GM19395 (cell line): ENCODE results near the gene LGR6.
"Not testable (repeated sequence)": the region's sequence is repeated elsewhere in the genome, so short reads cannot be mapped to it uniquely, and the experiment has no call there.

ENCODE experiments used
- ATAC-seq: cut with Tn5 transposase; IDR thresholded peaks from one replicate; pipeline ENCODE4 v1.9.1; 2021; ENCODE audit warnings: mild to moderate bottlenecking, moderate library complexity; ENCODE audit not compliant: unreplicated experiment

LGR6 gene

DNA sequence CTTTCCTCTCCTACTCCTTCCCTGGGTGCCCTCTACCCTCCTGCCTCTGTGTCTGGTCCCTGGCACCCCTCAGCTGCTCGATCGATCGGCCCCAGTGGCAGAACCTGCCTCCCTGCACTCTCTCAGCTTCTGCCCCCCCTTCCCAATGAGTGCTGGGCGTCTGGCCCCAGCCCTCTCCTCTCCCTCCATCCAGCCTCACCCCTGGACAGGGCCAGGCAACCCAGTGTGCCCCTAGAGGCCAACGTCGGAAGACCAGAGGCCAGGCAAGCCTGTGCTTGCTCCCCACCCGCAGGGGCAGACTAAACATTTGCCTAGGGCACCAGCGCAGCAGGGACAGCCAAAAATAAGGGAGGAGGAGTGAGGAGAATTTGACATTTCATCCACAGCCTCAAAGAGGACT lies 43.5 kb downstream of the LGR6 start:
- no peak for ATAC-seq

DNA sequence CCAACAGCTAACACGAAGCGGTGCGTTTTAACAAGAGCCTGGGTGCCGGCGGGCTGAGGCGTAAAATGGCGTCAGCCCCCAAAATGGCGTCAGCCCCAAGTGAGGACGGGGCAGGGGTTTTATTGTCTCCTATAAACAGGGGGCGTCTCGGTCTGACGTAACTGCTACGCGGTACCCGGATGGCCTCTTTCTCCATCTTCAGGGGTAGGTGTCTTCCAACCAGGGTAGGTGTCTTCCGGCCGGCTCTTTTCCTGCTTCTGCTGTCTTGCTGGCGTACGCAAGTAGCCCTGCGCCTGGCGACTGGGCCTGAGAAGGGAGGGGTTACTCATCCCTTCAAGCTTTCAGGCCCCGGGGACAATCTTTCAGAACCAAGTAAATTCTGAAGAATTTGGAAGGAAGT lies 45.3 kb downstream of the LGR6 start:
- ATAC-seq: no peak

DNA sequence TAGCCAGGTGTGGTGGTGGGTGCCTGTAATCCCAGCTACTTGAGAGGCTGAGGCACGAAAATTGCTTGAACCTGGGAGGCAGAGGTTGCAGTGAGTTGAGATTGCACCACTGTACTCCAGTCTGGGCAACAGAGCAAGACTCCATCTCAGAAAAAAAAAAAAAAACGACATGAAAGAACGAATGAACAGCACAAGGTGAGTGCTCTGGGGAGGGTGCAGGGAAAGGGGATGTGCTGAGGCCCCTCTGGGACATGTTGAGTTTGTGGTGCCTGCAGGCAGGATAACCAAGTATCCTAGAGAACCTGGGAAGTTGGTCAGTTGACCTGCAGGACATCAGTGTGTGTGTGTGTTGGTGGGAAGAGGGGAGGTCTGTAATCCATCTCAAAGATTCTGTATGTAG lies 46.6 kb downstream of the LGR6 start:
- ATAC-seq: not testable (repeated sequence)

DNA sequence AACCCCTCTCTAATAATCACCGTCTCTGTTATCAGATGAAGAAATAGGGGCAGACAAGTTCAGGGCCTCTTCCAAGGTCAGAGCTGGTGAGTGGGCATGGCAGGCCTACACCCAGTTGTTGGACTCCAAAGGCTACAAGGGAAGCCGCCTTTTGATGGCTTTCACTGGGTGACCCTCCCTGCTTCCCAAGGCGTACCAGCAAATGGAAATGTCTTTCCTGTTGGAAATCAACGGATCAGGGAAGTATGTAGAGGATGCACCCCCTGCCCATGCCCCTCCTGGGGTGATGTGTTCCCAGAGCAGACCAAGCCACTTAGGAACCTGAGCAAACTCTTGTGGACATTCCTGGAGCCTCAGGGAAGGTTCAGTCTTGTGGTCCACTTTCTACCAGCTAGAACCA lies 47.4 kb downstream of the LGR6 start:
- no peak for ATAC-seq

DNA sequence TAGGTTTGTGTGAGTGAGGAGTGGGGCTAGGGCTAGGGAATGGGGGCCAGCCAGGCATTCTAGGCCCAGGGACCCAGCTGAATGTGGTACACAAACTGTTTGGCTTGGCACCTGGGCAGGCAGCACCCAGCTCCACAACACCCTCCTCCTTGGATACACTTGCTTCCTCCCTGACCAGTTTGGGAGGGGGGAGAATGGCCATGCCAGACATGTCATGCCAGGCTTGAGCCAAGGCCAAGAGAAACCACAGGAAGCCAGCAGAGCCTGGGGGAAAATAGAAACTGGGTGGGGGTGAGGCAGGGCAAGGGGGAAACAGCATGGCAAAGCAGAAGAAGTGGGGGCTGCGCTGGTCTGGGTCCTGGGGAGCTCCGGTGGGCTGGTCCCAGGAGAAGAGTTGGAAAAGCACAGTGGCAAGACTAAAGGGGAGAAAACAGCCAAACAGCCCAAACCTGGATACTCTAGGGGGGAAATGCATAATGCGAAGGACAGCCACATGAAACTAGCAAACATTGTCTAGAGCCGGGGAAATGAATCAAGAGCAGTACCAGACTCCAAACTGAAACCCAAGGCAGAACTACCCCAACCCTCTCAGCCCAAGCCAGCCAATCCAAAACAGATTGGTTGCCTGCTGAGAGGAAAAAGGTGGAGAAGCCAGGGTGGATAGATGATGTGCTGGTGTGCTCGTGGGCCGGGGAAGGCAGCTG lies 47.9 kb downstream of the LGR6 start:
- ATAC-seq: no peak

DNA sequence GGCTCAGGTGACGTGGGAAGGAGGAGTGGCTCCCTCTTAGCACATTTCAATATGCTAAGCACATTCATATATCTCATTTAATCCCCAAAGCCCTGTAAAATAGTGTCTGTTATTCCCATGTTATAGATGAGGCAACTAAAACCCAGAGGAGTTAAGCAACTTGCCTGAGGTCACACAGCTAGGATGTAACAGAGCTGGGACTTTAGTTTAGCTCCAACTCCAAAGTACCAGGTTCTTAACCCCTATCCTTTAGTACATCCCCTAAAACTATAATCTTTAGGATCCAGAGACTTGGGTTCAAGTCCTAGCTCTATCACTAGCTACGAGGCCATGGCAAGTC lies 48.5 kb downstream of the LGR6 start:
- no peak for ATAC-seq

DNA sequence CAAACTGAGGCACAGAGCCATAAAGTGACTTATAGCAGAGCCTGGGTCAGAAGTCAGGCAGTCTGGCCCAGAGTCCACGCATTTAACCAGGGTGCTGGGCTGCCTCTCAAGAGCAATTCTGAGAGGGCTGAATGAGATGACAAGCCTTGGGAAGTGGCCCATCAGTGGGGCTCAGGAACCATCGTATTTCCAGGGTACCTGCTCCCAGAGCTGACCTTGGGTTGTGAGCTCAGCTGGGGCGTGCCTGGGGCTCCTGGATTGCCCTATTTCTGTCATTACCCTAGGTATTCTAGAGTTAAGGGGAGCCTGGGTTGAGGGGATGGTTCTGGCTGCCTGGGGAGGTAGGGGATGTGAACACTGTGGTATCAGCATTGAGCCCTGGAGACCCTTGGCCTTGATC lies 49.4 kb downstream of the LGR6 start:
- no peak for ATAC-seq

DNA sequence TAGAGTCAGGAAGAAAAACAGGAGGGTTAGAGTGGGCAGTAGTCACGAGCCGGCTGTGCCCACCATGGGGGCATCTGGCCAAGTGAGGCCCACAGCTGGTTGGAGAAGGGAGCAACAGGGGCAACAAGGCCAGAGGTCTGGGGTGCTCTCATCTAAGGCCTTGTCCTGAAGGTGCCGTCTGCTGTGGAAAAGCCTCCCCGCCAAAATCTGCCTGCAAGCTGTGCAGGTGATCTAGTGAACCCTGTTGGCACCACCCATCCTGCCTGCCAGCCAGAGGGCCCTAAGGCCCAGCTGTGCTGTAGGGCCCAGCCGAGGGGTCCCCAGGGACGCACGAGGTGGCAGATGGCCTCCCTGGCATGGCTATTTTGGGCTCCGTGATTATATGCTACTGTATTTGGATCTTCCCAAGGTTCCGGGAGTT lies 51.3 kb downstream of the LGR6 start:
- ATAC-seq: no peak

DNA sequence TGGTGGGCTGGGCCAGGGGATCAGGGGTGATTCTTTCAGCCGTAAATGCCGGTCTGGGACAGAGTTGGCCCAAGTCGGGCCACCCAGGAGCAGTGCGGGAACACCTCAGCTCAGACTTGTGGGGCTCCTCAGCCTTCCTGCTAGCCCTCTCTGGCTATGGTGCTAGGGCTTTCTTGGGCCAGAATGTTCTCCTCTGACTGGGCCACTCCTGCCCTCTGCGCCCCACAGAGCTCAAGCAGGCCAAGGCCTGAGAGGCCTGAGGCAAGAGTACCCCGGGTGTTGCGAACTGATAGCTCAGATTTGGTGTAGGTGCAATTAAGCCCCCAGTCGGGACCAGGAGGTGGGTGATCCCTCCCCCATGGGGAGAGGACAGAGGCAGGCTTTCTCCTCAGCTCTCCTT lies 51.8 kb downstream of the LGR6 start:
- ATAC-seq: no peak

DNA sequence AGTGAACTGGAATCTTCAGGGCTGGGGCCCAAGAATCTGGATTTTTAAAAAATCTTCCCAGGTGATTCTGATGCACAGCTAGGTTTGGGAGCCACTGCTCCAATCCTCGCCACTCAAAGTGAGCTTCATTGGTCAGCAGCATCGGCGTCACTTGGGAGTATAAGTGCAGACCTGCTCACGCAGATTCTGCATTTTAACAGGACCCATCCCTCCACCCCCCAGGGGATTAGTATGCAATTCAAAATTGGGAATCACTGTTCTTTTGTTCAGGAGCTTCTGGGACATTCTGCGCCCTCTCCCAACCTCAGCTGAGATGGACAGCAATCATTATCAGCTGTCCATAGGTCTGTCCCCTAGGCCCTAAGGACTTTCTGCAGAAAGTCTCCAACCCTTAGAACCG lies 53.5 kb downstream of the LGR6 start:
- no peak for ATAC-seq

DNA sequence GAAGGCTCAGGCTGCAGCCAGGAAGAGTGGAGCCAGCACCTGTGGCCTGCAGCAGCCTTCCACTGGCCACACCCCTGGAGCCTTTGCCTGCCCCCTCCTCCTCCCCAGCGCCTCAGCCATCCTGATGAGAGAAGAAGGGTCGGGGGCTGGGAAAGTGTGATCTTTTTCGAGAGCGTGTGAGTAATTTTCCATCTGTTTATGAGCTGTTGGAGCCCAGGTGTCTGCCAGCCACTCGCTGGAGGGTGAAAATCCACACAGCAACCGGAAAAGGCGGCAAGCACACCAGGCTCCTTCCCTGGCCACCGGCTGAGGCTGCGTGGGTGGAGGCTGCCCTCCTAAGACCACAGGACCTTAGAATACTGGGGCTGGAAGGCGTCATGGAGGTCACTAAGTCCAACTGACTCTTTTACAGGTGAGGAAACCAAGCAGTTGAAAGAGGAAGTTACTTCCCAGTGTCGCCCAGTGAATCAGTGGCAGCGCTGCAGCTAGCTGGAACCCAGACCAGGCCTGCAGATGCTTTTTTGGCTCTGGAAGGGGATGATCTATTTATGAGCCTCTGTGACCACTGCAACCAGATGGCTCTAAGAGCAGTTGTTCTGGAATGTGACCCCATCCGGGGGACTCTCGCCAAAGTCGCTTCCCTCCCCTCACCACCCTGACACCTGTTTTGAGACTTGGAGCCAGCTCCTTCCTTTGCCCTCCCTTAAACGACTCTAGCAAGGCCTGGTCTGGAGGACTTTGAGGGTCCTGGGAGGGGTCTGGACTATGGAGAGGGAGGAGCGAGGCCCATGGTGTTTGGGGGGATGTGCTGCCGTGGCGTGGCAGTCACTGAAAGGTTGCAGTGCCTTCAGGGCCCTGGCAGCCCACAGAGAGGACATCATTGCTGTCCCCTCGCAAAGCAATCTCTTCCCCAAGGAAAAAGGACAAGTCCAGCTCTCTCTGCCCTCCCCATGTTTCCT lies 54.5 kb downstream of the LGR6 start:
- no peak for ATAC-seq

DNA sequence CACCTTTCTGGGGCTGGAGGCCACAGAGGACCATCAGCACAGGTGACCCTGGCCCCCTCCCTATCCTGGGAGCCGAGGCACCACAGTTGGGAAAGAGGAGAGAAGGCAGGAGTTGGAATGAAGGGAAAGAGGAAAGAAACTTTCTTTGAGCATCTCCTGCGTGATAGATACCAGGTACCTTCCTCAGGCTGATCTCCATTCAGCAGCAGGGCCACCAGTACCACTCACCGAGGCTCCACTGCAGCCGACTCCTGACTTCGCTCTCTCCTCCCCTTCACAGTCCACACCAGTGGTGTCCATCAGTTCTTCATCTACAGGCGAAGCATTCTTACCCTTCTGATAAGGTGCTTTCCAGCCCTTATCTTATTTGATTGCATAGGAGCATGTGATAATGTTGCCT lies 55.3 kb downstream of the LGR6 start:
- ATAC-seq: no peak

DNA sequence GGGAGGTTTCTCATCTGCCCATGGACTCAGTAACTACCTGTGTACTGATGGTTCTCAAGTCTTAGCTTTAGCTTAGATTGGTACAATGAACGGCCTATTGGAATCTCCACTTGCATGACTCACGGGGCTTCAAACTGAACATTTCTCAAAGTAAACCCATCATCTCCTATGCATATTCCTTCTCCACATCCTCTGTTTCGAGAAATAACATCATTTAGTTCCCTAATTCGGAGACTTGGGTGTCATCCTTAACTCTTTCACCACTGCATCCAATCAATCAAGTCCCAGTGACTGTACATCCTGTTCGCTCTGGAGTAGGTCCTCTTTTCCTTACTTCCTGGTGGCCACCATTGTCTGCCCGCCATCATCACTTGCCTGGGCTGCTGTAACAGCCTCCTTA lies 55.8 kb downstream of the LGR6 start:
- no peak for ATAC-seq

DNA sequence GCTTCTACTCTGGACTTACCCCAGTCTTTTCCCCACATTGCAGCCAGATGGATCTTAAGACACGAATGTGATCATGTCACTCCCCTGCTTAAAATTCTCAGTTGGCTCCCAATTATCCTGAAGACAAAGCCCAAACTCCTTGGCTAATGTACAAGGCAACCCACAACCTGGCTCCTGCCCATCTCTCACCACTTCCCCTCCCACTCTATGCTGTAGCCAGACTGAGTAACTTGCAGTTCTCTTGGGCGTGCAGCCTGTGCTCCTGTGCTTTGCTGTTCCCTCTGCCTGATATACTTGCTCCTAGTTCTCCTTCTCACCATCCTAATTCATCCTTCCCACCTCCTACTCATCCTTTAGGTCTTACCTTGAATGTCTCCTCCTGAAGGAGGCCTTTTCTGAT lies 56.2 kb downstream of the LGR6 start:
- ATAC-seq: no peak

DNA sequence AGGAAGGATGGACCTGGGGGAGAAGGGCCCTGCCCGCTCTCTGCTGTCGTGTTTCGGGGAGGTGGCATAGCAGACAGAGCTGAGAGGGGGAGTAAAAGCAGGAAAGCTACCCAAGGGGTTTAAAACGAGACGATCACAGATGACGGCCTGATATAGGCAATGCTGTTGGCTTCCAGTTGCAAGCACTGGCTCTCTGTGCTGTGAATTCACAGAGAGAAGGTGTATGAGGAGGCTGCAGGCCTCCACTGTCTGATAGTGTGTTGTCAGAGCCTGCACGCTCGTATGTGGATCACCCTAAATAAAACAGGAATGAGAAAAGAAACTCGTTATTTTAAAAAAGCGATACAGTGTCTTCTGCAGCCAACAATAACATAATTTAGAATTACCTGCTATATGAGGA lies 57.4 kb downstream of the LGR6 start:
- no peak for ATAC-seq

DNA sequence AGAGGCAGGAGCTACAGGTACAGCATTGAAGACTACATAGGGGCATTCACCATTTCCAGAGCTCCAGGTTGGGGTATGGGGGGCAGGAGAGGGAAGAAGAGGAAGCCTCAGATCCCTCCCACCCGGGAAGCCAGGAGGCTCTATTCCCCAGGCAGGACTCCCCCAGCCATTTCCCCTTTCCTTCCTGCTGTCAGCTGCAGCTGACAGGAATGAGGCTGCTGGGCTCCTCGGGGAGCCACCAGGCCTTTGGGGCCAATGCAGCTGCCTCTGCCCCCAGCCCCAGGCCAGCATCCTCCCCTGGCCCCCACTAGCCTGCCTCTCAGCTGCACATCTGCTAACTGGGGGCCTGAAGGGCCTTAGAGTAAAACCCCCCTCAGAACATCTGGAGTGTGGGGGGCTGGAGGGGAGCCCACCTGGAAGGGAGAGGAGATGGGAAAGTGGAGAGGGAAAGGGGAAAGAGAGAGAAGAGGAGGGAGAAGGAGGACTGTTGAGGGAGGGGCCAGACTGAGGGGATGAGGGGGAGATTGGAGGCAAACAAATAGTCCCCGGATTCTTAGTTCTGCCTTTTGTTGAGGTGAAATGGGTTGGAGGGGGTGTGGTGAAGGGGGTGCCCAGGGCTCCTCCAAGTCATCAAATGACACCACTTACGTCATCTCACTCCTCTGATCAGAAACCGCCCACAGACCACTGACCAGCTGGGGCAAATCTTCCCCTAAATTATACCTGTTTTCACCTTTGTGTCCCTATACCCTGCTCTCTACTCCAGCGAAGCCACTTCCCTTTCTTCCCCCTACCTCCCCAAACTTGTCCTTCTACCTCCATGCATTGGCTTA lies 58.0 kb downstream of the LGR6 start:
- no peak for ATAC-seq

DNA sequence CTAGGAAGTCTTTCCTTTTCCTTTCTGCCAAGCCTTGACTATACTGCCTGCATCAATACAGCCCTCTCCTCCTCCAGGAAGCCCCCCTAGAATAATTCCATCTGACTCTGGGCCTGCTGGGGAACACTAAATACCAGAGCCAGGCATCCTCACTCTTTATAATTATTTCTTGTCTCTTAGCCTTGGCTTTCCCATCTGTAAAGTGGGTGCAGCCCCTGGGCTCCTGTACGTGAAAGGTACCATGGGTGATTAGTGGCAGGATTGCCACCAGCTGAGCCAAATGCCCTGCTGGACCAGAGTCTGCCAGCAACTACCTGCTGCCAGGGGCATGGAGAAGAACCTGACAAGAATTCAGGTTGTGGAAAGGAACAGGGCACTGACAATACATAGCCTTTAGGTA lies 58.7 kb downstream of the LGR6 start:
- ATAC-seq: no peak

DNA sequence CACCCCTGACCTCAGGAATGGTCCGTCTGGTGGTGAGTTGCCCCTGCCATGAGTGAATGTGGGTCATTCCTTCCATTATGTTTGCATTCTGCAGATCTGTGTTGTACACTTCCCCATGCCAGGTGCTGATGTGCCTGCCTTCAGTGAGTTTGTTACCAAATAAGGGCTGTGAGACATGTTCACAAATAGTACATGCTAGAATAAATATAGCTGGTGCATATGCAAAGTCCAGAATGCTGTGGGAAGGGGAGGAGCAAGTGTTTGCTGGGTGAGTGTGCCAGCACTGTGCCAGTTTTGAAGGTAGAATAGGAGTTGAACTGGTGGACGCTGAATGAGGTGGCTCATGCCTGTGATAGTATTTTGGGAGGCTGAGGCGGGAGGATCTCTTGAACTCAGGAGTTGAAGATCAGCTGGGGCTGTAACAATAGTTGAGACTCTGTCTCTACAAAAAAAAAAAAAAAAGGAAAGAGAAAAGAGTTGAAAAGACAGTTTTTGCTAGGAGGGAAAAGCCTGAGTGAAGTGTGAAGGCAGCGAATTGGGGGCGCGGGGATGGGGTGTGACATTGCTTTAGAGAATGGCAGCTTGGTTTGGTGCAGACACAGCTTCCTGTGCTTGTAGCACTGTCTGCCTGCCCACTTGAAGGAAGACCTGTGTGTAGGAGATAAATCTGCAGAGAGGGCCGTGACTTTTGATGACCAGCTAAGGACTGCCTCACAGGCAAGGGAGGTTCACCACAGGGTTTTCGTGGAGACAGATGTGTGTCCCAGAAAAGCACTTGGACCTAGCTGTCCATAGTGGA lies 61.1 kb downstream of the LGR6 start:
- ATAC-seq: no peak

DNA sequence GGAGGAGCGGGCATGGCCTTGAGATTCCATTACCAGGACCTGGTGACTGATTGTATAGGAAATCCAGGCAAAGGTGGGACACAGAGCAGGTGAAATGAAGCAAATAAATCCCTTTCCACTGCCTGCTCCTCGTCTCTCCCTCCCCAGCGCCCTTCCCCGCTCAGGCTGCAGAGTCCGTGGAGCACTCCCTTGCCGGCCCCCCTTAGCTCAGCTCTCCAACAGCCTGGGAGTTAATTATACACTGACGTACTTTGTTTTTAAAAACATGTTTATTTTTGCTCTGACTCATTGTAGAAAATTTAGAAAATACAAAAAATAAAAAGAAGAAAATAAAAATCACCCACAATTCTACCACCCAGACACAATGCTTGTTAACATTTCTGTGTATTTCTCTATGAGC lies 61.7 kb downstream of the LGR6 start:
- ATAC-seq: no peak

DNA sequence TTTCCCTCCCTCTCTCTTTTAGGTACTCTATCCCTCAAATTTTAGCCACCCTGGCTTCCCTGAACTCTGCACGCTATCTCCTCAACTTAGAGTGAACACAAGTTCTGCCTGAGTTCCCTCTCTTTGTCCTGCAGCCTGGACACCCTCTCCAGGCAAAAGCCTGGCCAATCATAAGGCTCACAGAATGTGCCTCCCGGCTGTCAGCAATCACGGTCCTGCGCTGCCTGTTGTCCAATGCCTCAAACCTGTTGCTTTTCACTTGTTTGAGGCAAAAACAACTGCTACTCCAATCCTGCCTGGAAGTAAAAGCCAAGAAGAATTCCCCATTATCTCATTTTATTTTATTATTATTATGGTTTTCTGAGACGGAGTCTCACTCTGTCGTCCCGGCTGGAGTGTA lies 66.1 kb downstream of the LGR6 start:
- no peak for ATAC-seq
